Heart left ventricle (tissue), 16 donors: ENCODE results near the gene FNDC3B. TPM values are rescaled to one million over a fixed set of nuclear protein-coding genes. Genes with fewer than 3 reads are reported as not detected.
A peak's percentile ranks its signal among the peaks of the same experiment; 100 is the strongest.

Experiments used
- ATAC-seq, 4 donors: fragments of 200-7000 bp; cut with Tn5 transposase; one replicate each; pipeline ENCODE4 v1.9.1; 2020 to 2022; ENCODE audit warnings: moderate library complexity in 4 of 4, mild to moderate bottlenecking in 3 of 4, moderate number of reproducible peaks in 1 of 4
- DNase-seq, 5 donors: peaks; one replicate each; pipeline ENCODE4 v3.0.0-alpha.2; 2020
- H3K27ac ChIP-seq, 12 donors: fragments of 200-600 bp; sonication (generic) in 4 of 12; one replicate each; pipeline versions ENCODE4 v1.5.0 to v1.8.0; 2016 to 2022; ENCODE audit warnings: mild to moderate bottlenecking in 2 of 12
- H3K27me3 ChIP-seq, 9 donors: fragments of 200-600 bp; sonication (generic) in 2 of 9; one replicate each; pipeline versions ENCODE4 v1.5.1 to v1.8.0; 2016 to 2022; ENCODE audit warnings: mild to moderate bottlenecking in 3 of 9
- H3K36me3 ChIP-seq, 9 donors: fragments of 200-600 bp; sonication (generic) in 2 of 9; one replicate each; pipeline versions ENCODE4 v1.5.0 to v1.8.0; 2018 to 2022; ENCODE audit warnings: mild to moderate bottlenecking in 2 of 9
- H3K4me1 ChIP-seq, 12 donors: fragments of 200-600 bp; sonication (generic) in 4 of 12; one replicate each; pipeline versions ENCODE4 v1.5.0 to v1.8.0; 2016 to 2022; ENCODE audit warnings: mild to moderate bottlenecking in 3 of 12
- H3K4me3 ChIP-seq, 12 donors: fragments of 200-600 bp; sonication (generic) in 4 of 12; one replicate each; pipeline versions ENCODE4 v1.5.0 to v1.8.0; 2017 to 2022; ENCODE audit warnings: mild to moderate bottlenecking in 9 of 12, moderate library complexity in 4 of 12
- H3K9me3 ChIP-seq, 12 donors: fragments of 200-600 bp; sonication (generic) in 4 of 12; one replicate each; pipeline versions ENCODE4 v1.5.0 to v1.8.0; 2016 to 2022; ENCODE audit warnings: mild to moderate bottlenecking in 1 of 12
- CTCF ChIP-seq, 12 donors: fragments of 200-600 bp; sonication (generic) in 4 of 12; IDR thresholded peaks; one replicate each; pipeline versions ENCODE4 v1.5.0 to v1.8.0; 2018 to 2022; ENCODE audit warnings: antibody characterized with exemption in 12 of 12, mild to moderate bottlenecking in 5 of 12
- POLR2A ChIP-seq, 2 donors: fragments of 450-650 bp; IDR thresholded peaks; one replicate each; pipeline ENCODE4 v1.6.1; 2017; ENCODE audit warnings: antibody characterized with exemption in 2 of 2, mild to moderate bottlenecking in 2 of 2, moderate library complexity in 2 of 2
- WGBS, 4 donors: extraction: QIAGEN DNeasy Blood & Tissue Kit in 2 of 4; methylation state at CpG; one replicate each; pipeline versions ENCODE4 v1.1.5 to v1.1.7; 2013 to 2018; 5-methylcytosine and 5-hydroxymethylcytosine counted together
- intact Hi-C, 10 donors: fragments of 100-400 bp; cut with DNase I; formaldehyde crosslinking; loops; one replicate each; pipeline versions ENCODE4 v1.11.1 to v1.14.2; 2022
- polyA plus RNA-seq, 2 donors: library from polyadenylated mRNA; stranded (reverse); fragments of 200-250 nt; gene quantifications; one replicate each; pipeline ENCODE4 v1.2.3, GENCODE V29; 2013
- total RNA-seq, 9 donors: library from RNA; depleted of rRNA in 2 of 9; stranded (reverse); fragments of >200 nt in 2 of 9; fragmentation: NEBNext Ultra II Directional in 3 of 9; extraction: Animal tissue kit (Norgen Biotek cat#: 25700) in 3 of 9; gene quantifications; one replicate each; pipeline versions ENCODE4 v1.1.0 to v1.2.4, GENCODE V29; 2016 to 2023
- donor health status: ischemic (EF 13 %, LVEDD 7.1; RV severe dilation, severe dysfunction).
- donor health status: healthy with polysubstance abuse.
- donor health status: DM: no; HTN: yes; CAD: no.
- donor health status: DM: no; HTN: no; CAD: no.
- donor health status: ischemic (EF 25% LVEDD 6.9; RV normal size, moderate dysfunction).
- donor health status: ischemic (EF 25% LVEDD 5.7; RV mildly dilated, moderate dysfunction).
- donor health status: healthy.
- donor health status: DM: yes; HTN: yes; CAD: no.
- donor health status: ischemic (EF 35%, LVEDD 5.7; RV mildly dilated, moderate dysfunction).
- donor health status: nonischemic (EF 11% LVEDD 7.7; RV severe dilation, severe dysfunction).
- donor health status: DM: yes; HTN: yes; CAD: no.
- donor health status: PGD.
- donor health status: ischemic (EF 29% LVEDD 5.4; RV normal size, mild dysfunction).
- donor health status: nonischemic (EF 23%, LVEDD 6.1; RV moderate dilation, normal function).

Gene FNDC3B
- total and polyA plus RNA-seq, 11 donors = 9.4 to 113 (median 68.2) TPM

GRCh38 chr3:172014145-172014544 is 25.2 kb upstream of the FNDC3B start:
- TF ChIP-seq POLR2A (IDR thresholded peaks at IDR 0.05) (no peak), CTCF (IDR thresholded peaks at IDR 0.05) (no peak)
- no peaks in the 10 kb centered on the region for H3K27me3 ChIP-seq
- ATAC-seq = peak in 2 of 4 donors; percentile 35 to 39
- intact Hi-C loops = loop anchor here in 1 of 10 donors (5.0 kb wide), 1 partner anchor 162 kb away; no protein-coding TSS in a partner anchor
- H3K36me3 ChIP-seq = no peaks in the 10 kb centered on the region
- 72 to 81% (median 77%) methylated on average over 5 of the region's 5 CpGs for WGBS, 4 donors
- peaks cover 0 to 5% (median 0%) of the 10 kb centered on the region in 12 donors for H3K9me3 ChIP-seq
- no peak for DNase-seq
- H3K4me3 ChIP-seq = no peak overlapping the region
- H3K27ac ChIP-seq = peak overlapping the region in 7 of 12 donors; percentile 18 to 70 (median 58)
- peaks cover 0 to 5% (median 0%) of the 10 kb centered on the region in 12 donors for H3K4me1 ChIP-seq

- ATAC-seq (no peak), DNase-seq (no peak)
- no peak overlapping the region for H3K27ac ChIP-seq
- TF ChIP-seq POLR2A (IDR thresholded peaks at IDR 0.05) (no peak), CTCF (IDR thresholded peaks at IDR 0.05) (no peak)
- intact Hi-C loops = loop anchor here in 1 of 10 donors (5.0 kb wide), 1 partner anchor 376 kb away; no protein-coding TSS in a partner anchor
- no peak overlapping the region for H3K4me3 ChIP-seq
- H3K27me3 ChIP-seq = no peaks in the 10 kb centered on the region
- no peaks in the 10 kb centered on the region for H3K36me3 ChIP-seq
- H3K4me1 ChIP-seq = peaks cover 0 to 3% (median 0%) of the 10 kb centered on the region in 12 donors
- H3K9me3 ChIP-seq = peaks cover 0 to 5% (median 0%) of the 10 kb centered on the region in 12 donors
Measured at GRCh38 chr3:172018364-172018763, 21.0 kb upstream of the FNDC3B start.

DNA sequence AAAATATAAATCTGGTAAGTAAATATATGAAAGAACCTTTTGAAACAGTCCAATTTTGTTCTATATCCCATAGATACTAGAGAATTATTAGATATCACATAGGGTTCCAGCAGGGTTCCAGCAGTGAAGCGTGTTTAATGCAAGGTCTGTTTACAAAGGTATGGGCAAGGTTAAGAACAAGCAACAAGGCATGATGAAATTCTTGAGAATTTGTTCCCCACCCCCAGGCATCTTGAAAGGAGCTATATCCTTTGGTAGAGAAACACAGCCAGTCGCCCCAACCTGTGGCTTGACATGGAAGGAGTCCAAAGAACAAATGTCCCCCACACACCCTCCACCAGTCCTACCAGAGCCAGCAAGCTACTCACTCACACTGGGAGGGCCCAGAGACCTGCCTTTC is 18.6 kb upstream of the FNDC3B start:
- Histone ChIP-seq H3K9me3 (peaks cover 0 to 5% (median 0%) of the 10 kb centered on the region in 12 donors), H3K4me3 (no peak overlapping the region), H3K27ac (no peak overlapping the region), H3K36me3 (no peaks in the 10 kb centered on the region), H3K4me1 (no peaks in the 10 kb centered on the region), H3K27me3 (no peaks in the 10 kb centered on the region)
- no peak for DNase-seq
- 82 to 98% (median 92%) methylated on average over 2 of the region's 2 CpGs for WGBS, 4 donors
- TF ChIP-seq POLR2A (IDR thresholded peaks at IDR 0.05) (no peak), CTCF (IDR thresholded peaks at IDR 0.05) (no peak)
- peak in 1 of 4 donors; percentile 9 for ATAC-seq
- intact Hi-C loops = no loop called here

DNA sequence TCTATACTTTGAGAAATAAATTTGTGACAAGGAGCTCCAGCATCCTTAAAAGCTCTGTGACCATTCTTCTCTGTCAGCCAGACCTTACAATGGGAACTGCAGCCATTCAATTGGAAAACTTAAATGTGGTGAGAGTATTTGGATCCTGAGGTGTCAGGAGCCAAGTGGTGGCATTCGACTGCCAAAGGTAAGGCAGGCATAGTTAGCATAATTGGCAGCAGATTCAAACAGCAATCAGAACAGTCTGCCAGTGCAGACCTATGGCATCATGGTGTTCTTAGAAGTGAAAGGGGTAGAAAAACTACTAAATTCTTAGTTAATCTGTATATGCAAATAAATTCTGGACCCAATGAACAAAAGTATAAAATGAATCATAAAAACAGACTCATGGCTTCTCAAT is 18.2 kb upstream of the FNDC3B start:
- H3K4me3 ChIP-seq = no peak overlapping the region
- TF ChIP-seq POLR2A (IDR thresholded peaks at IDR 0.05) (no peak), CTCF (IDR thresholded peaks at IDR 0.05) (no peak)
- ATAC-seq (peak in 2 of 4 donors; percentile 32 to 41), DNase-seq (peak in 1 of 5 donors; percentile 33)
- intact Hi-C loops = no loop called here
- 39 to 79% (median 50%) methylated on average over 1 of the region's 1 CpG for WGBS, 4 donors
- no peak overlapping the region for H3K27ac ChIP-seq
- H3K36me3 ChIP-seq = no peaks in the 10 kb centered on the region
- H3K9me3 ChIP-seq = peaks cover 0 to 5% (median 0%) of the 10 kb centered on the region in 12 donors
- no peaks in the 10 kb centered on the region for H3K4me1 ChIP-seq
- no peaks in the 10 kb centered on the region for H3K27me3 ChIP-seq
